ENCODE data around the gene PRDM15.

GRCh38 chr21:41828884-41829360 is 50.2 kb downstream of the PRDM15 start:
- TF ChIP-seq CTCF (conservative IDR thresholded peaks at IDR 0.05; ENCODE audit: low read length) (no peak), EZH2phosphoT487 (IDR thresholded peaks at IDR 0.05; ENCODE audit: borderline replicate concordance, low read depth, low read length) (no peak)
